ENCODE data around the gene INPP4A.

Gene INPP4A

DNA sequence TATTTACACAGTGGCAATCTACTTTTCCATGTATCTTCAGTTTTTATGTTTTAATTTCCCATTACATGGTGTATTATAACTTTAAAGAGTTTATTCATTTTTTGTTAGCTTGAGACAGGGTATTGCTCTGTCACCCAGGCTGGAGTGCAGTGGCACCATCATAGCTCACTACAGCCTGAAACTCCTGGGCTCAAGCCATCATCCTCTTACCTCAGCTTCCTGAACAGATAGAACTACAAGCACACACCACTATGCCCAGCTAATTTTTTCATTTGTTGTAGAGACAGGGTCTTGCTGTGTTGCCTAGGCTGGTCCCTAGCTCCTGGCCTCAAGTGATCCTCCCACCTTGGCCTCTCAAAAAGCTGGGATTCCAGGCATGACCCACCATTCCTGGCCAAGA lies 96.8 kb downstream of the INPP4A start:
- TF ChIP-seq, protein P1, sequence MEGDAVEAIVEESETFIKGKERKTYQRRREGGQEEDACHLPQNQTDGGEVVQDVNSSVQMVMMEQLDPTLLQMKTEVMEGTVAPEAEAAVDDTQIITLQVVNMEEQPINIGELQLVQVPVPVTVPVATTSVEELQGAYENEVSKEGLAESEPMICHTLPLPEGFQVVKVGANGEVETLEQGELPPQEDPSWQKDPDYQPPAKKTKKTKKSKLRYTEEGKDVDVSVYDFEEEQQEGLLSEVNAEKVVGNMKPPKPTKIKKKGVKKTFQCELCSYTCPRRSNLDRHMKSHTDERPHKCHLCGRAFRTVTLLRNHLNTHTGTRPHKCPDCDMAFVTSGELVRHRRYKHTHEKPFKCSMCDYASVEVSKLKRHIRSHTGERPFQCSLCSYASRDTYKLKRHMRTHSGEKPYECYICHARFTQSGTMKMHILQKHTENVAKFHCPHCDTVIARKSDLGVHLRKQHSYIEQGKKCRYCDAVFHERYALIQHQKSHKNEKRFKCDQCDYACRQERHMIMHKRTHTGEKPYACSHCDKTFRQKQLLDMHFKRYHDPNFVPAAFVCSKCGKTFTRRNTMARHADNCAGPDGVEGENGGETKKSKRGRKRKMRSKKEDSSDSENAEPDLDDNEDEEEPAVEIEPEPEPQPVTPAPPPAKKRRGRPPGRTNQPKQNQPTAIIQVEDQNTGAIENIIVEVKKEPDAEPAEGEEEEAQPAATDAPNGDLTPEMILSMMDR (IDR thresholded peaks at IDR 0.05; ENCODE audit: low read depth, low read length, missing control alignments) = no peak
- Histone ChIP-seq H3K27me3 (replicated peaks) (no peaks in the 10 kb centered on the region), H3K27ac (no peak overlapping the region), H3K4me3 (ENCODE audit: low read depth, low read length) (no peak overlapping the region), H3K36me3 (replicated peaks) (peaks cover 6% of the 10 kb centered on the region)
- DNase-seq = no peak
- in situ Hi-C loops (cut with HindIII; ENCODE audit: low pct_ligation_motif_present, low sequenced_read_pairs) = no loop called here

DNA sequence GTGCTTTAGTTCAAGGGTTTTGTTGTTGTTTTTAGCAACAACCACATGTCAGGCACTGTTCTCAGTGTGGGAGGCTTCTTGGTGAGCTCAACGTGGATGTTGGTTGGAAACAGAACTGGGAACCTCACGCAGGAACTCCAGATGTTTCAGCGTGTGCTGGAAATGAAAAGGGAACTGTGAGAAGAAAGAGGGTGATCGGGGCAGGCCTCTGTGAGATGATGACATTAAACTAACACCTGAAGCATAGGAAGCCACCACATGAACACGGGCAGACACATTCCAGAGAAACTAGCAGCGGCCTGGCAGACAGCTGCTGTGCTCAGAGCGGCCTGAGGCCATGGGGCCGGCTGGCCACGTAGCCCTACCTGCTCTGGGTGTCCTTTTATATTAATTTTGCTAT lies 97.2 kb downstream of the INPP4A start:
- TF ChIP-seq, protein P1 (IDR thresholded peaks at IDR 0.05; ENCODE audit: low read depth, low read length, missing control alignments) = no peak
- no peak for DNase-seq
- Histone ChIP-seq H3K27ac (no peak overlapping the region), H3K27me3 (replicated peaks) (no peaks in the 10 kb centered on the region), H3K4me3 (ENCODE audit: low read depth, low read length) (no peak overlapping the region), H3K36me3 (replicated peaks) (peaks cover 6% of the 10 kb centered on the region)
- in situ Hi-C loops (cut with HindIII; ENCODE audit: low pct_ligation_motif_present, low sequenced_read_pairs) = no loop called here

DNA sequence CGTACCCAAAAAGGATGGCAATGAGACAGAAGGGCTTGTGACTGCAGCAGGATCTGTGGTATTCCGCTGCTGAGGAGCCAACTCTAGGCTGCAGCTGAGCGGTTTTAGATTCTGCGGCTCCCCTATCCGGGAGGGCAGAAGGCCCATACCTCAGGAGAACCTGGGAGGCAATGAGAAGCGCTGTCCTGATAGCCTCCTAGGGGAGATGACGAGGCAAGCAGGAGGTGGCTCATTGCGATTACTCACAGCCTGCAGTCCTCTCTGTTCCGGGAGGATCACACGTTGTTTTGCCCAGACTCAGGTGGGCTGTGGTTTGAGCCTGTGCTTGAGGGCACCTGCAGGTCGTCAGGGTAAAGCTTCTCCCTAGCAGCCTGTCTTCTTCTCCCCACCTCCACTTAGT lies 98.6 kb downstream of the INPP4A start:
- Histone ChIP-seq H3K27ac (no peak overlapping the region), H3K4me3 (ENCODE audit: low read depth, low read length) (no peak overlapping the region), H3K27me3 (replicated peaks) (no peaks in the 10 kb centered on the region), H3K36me3 (replicated peaks) (peaks cover 6% of the 10 kb centered on the region)
- no peak for DNase-seq
- in situ Hi-C loops (cut with HindIII; ENCODE audit: low pct_ligation_motif_present, low sequenced_read_pairs) = no loop called here
- TF ChIP-seq, protein P1 (IDR thresholded peaks at IDR 0.05; ENCODE audit: low read depth, low read length, missing control alignments) = no peak

DNA sequence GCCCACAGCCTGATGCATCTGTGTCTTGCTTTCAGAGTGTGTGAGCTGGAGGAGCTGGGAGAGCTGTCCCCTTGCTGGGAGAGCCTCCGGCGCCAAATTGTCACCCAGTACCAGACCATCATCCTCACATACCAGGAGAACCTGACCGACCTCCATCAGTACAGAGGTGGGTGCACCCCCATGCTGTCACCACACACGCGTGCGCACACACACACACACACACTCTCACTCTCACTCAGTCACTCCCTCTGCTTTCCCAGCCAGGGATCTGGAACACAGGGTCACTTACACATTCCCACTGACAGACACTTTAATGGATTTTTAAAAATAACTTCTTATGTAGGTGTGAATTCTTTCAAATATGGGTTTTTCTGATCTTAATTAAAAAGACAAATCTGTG lies 99.2 kb downstream of the INPP4A start:
- no peaks in the 10 kb centered on the region for H3K27me3 ChIP-seq (replicated peaks)
- no peak overlapping the region for H3K4me3 ChIP-seq (ENCODE audit: low read depth, low read length)
- no peak overlapping the region for H3K27ac ChIP-seq
- in situ Hi-C loops (cut with HindIII; ENCODE audit: low pct_ligation_motif_present, low sequenced_read_pairs) = no loop called here
- TF ChIP-seq, protein P1 (IDR thresholded peaks at IDR 0.05; ENCODE audit: low read depth, low read length, missing control alignments) = no peak
- H3K36me3 ChIP-seq (replicated peaks) = peaks cover 4% of the 10 kb centered on the region
- DNase-seq = no peak

DNA sequence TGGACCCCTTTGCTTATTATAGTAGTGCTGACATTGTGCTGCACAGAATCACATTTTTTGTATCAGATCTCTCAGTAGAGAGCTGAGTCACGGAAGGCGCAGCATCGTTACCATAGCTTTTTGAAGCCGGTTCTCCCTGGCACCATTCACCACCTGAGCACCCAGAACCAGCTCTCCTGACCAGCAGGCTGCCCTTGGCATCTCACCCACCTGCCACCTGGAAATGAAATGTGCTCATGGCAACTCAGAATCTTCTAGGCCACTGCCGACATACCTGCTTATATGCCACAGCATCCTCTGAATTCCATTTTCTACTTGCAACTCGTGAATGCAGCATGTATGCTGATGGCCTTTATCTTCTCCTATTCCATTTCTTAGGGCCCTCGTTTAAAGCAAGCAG lies 100.9 kb downstream of the INPP4A start:
- in situ Hi-C loops (cut with HindIII; ENCODE audit: low pct_ligation_motif_present, low sequenced_read_pairs) = no loop called here
- H3K36me3 ChIP-seq (replicated peaks) = peaks cover 4% of the 10 kb centered on the region

DNA sequence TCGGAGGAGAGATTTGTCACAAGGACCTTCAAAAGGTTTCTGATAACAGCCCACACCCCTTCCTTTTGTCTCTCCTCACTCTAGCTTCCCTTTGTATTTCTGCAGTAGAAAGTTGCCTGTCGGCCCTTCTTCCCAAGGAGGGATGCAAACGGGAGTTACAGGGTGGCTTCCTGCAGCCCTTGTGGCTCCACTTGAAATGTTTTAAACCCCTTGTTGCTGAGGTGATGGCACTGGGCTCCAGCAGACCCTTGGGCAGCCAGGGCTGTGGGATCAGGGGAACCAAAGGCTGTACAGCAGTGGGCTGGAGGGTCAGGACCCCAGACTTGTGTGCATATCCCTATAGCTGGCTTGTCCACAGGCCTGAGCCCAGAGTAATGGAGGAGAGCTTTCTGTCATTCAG lies 101.5 kb downstream of the INPP4A start:
- no peaks in the 10 kb centered on the region for H3K27me3 ChIP-seq (replicated peaks)

More for the DNA sequence above, 100.9 kb downstream of the INPP4A start:
- no peak overlapping the region for H3K27ac ChIP-seq
- H3K4me3 ChIP-seq (ENCODE audit: low read depth, low read length) = no peak overlapping the region
- TF ChIP-seq, protein P1 (IDR thresholded peaks at IDR 0.05; ENCODE audit: low read depth, low read length, missing control alignments) = no peak
- no peak for DNase-seq
- no peaks in the 10 kb centered on the region for H3K27me3 ChIP-seq (replicated peaks)

More for the DNA sequence above, 101.5 kb downstream of the INPP4A start:
- in situ Hi-C loops (cut with HindIII; ENCODE audit: low pct_ligation_motif_present, low sequenced_read_pairs) = no loop called here
- TF ChIP-seq, protein P1 (IDR thresholded peaks at IDR 0.05; ENCODE audit: low read depth, low read length, missing control alignments) = no peak
- Histone ChIP-seq H3K4me3 (ENCODE audit: low read depth, low read length) (no peak overlapping the region), H3K36me3 (replicated peaks) (peaks cover 4% of the 10 kb centered on the region), H3K27ac (no peak overlapping the region)
- no peak for DNase-seq
